Suprapubic skin (tissue), 4 donors: ENCODE results near the gene SERGEF.

Experiments
- EP300 ChIP-seq: sonication (generic); formaldehyde crosslinking; IDR thresholded peaks from one replicate; pipeline ENCODE4 v1.6.1; 2017; ENCODE audit warnings: antibody characterized with exemption
- POLR2A ChIP-seq, 2 donors: fragments of 450-650 bp; IDR thresholded peaks; one replicate each; pipeline ENCODE4 v1.6.1; 2017; ENCODE audit warnings: antibody characterized with exemption in 2 of 2, mild to moderate bottlenecking in 2 of 2, moderate library complexity in 2 of 2
- POLR2AphosphoS5 ChIP-seq, 3 donors: sonication (generic); formaldehyde crosslinking; IDR thresholded peaks; one replicate each; pipeline ENCODE4 v1.6.1; 2017; ENCODE audit warnings: antibody characterized with exemption in 3 of 3
- TF ChIP-seq, protein P1 (sequence below), 2 donors: fragments of 200-600 bp in 1 of 2; fragments of 450-650 bp in 1 of 2; sonication (generic) in 1 of 2; IDR thresholded peaks; one replicate each; pipeline ENCODE4 v1.5.1; 2016 to 2019; ENCODE audit warnings: antibody characterized with exemption in 2 of 2, mild to moderate bottlenecking in 1 of 2, moderate library complexity in 1 of 2

DNA sequence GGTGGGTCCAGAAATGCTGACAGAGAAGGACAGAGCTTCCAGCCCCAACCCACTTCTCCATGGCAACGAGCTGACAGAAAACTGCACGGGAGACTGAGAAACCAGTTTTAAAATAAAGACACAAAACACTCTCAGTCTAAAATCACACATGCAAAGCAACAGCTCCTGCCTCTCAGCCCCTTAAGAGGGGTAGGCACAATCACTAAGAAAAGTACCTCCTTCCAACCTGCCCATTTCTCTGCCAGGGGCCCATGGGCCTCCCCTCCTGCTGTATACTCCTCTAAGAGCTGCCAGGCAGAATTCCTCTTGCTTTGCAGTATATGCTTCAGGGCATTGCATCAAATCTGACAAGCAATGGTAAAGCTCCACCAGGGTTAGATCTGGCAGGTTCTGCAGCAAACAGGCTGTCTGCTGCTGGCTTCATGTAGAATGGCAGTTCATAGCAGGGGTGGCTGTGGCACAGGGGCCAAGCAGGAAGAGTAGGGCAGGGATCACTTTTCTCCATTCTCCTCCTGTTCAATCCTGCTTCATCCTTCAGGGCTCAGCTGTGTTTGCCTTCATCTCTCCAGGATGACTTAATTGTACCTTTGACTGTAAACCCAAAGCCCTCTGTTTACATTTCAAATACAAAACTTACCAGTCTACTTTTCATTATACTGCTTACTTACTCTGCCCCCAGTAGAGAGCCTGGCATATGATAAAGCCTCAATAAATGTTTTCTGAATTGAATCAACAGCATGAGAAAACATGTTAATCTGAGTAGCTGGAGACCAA, 200.6 kb downstream of the SERGEF start:
- TF ChIP-seq, protein P1, sequence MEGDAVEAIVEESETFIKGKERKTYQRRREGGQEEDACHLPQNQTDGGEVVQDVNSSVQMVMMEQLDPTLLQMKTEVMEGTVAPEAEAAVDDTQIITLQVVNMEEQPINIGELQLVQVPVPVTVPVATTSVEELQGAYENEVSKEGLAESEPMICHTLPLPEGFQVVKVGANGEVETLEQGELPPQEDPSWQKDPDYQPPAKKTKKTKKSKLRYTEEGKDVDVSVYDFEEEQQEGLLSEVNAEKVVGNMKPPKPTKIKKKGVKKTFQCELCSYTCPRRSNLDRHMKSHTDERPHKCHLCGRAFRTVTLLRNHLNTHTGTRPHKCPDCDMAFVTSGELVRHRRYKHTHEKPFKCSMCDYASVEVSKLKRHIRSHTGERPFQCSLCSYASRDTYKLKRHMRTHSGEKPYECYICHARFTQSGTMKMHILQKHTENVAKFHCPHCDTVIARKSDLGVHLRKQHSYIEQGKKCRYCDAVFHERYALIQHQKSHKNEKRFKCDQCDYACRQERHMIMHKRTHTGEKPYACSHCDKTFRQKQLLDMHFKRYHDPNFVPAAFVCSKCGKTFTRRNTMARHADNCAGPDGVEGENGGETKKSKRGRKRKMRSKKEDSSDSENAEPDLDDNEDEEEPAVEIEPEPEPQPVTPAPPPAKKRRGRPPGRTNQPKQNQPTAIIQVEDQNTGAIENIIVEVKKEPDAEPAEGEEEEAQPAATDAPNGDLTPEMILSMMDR (IDR thresholded peaks at IDR 0.05): no peak
- TF ChIP-seq POLR2A (IDR thresholded peaks at IDR 0.05): no peak
- no peak for TF ChIP-seq EP300
- no peak for TF ChIP-seq POLR2AphosphoS5 (IDR thresholded peaks at IDR 0.05)
